VCaP (cell line): Measurements from ENCODE around the gene KCNJ6.

Source experiments
- H3K27ac ChIP-seq: fragments of 450-650 bp; 2 replicates; pipeline ENCODE4 v1.5.1; 2017
- CTCF ChIP-seq: fragments of 450-650 bp; conservative IDR thresholded peaks from 2 replicates; pipeline ENCODE4 v1.5.1; 2017; ENCODE audit warnings: mild to moderate bottlenecking, moderate library complexity

Gene KCNJ6

GRCh38 chr21:37874904-37875780 lies 41.1 kb downstream of the KCNJ6 start:
- H3K27ac ChIP-seq: no peak overlapping the region
- no peak for TF ChIP-seq CTCF

DNA sequence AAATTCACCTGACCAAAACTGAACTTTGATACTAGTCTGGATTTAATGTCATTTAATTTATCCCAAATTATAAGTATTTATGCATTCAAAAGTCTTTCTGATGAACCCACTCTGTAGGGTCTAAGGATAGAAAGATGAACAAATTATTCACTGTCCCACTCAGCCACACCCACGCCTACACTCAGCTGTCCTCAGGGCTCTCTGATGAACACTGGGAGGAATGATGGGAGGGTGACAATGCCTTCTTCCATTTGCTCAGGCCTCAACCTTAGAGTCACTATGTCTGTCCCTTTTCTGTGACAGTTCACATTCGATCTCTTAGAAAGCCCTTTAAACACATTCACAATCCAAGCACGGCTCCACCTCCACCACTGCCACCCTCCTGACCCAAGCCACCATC lies 41.8 kb downstream of the KCNJ6 start:
- no peak for TF ChIP-seq CTCF
- no peak overlapping the region for H3K27ac ChIP-seq

- H3K27ac ChIP-seq: no peak overlapping the region
- no peak for TF ChIP-seq CTCF
These were observed 42.6 kb downstream of the KCNJ6 start for GRCh38 chr21:37873655-37874054.

DNA sequence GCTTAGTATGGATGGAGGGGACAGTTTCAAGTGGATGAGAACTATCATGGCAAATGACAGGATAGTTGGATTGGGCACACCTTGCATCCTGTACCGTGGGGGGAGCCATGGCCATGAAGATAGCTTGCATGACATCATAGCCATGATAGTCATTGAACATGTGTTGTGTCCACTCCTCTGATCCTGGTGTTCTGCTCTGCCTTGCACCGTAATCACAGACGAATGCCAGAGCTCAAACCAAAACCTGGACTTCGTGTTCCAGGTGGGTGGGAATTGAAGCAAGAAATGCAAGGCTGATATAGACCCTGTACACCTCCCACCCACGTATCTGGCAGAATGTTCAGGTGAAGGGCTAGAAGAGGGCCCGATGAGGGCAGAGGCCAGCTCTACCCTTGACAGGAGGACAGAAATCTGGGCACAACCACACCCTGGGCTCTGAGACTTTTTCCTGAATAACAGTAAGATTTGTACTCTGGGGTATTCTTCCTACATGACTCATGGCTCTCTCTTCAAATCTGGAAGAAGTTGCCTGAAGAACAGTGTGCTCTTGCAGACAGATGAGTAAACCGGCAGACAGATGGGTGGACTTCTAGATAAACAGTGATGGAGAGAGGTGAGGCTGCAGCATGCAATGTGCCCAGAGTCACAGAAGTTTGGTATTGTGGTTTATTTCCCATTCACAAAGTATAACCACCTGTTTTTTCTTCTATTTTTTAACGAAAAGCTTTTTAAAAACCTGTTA lies 45.0 kb downstream of the KCNJ6 start:
- no peak for TF ChIP-seq CTCF
- H3K27ac ChIP-seq: no peak overlapping the region

DNA sequence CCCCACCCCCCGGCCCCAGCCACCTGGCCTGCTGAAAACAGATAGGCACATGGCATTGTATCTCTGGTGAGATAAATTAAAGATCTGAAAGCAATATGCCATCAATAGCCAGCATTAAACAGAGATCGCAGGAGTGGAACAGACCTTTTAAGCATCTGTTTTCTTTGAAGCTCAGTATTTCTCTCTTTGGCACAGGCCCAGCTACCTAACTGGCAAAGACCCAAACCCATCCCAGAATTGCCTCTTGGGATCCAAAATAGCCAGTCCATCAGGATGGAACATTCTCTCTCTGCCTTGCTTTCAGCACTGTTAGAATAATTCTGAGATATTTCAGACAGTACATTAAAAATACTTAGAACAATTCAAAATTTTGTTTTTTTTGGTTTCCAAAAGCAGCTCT lies 46.0 kb downstream of the KCNJ6 start:
- no peak for TF ChIP-seq CTCF
- no peak overlapping the region for H3K27ac ChIP-seq

- TF ChIP-seq CTCF: no peak
- H3K27ac ChIP-seq: no peak overlapping the region
These were observed 46.6 kb downstream of the KCNJ6 start for GRCh38 chr21:37869661-37870060.

GRCh38 chr21:37868446-37869295 lies 47.6 kb downstream of the KCNJ6 start:
- no peak for TF ChIP-seq CTCF
- H3K27ac ChIP-seq: no peak overlapping the region
